H1 (cell line): Measurements from ENCODE around the gene SH2B2. TPM values are rescaled to one million over a fixed set of nuclear protein-coding genes. Genes with fewer than 3 reads are reported as not detected.

ENCODE experiments used
- CTCF ChIA-PET: fragments of 300-600 bp; sonication (Branson Sonifier 250); formaldehyde crosslinking; loops from one replicate; lab custom pipeline; 2021; ENCODE audit not compliant: partially characterized antibody; lab: Charles Lee
- POLR2A ChIA-PET: fragments of 300-600 bp; sonication (Branson Sonifier 250); formaldehyde crosslinking; loops from one replicate; lab custom pipeline; 2021; ENCODE audit warnings: inconsistent platforms; ENCODE audit not compliant: partially characterized antibody; lab: Charles Lee
- DNase-seq, 2 experiments: peaks; one replicate each; pipeline versions ENCODE4 v3.0.0 to v3.0.0-alpha.2; 2010 to 2022; ENCODE audit warnings: low spot score in 2 of 2, low read depth in 1 of 2, mixed read lengths in 1 of 2
- FAIRE-seq: peaks from 2 replicates; lab custom pipeline; 2011; peaks lifted over from hg19 to GRCh38; lab: Jason Lieb, UNC
- H2AFZ ChIP-seq: 2 replicates; pipeline ENCODE4 v1.8.1; 2012; ENCODE audit warnings: low read length, inconsistent platforms
- H2AK5ac ChIP-seq: 2 replicates; pipeline ENCODE4 v1.6.1; 2013; ENCODE audit warnings: low read depth, low read length
- H2BK120ac ChIP-seq: replicated peaks from 2 replicates; pipeline ENCODE3; 2013; ENCODE audit warnings: low read depth, low read length, inconsistent platforms
- H2BK12ac ChIP-seq: 2 replicates; pipeline ENCODE4 v1.6.1; 2013; ENCODE audit warnings: low read depth, low read length
- H2BK15ac ChIP-seq: 2 replicates; pipeline ENCODE4 v1.6.1; 2013; ENCODE audit warnings: low read length
- H2BK20ac ChIP-seq: 2 replicates; pipeline ENCODE4 v1.6.1; 2013; ENCODE audit warnings: low read length
- H2BK5ac ChIP-seq: 2 replicates; pipeline ENCODE4 v1.6.1; 2013; ENCODE audit warnings: low read depth, low read length
- H3K14ac ChIP-seq: 2 replicates; pipeline ENCODE4 v1.6.1; 2013; ENCODE audit warnings: inconsistent platforms; ENCODE audit not compliant: insufficient read length
- H3K18ac ChIP-seq: 2 replicates; pipeline ENCODE4 v1.6.1; 2013; ENCODE audit warnings: low read length; ENCODE audit errors: extremely low read depth
- H3K23ac ChIP-seq: 2 replicates; pipeline ENCODE4 v1.6.1; 2013; ENCODE audit warnings: inconsistent platforms; ENCODE audit not compliant: insufficient read length
- H3K23me2 ChIP-seq: 2 replicates; pipeline ENCODE4 v1.6.1; 2013; ENCODE audit warnings: low read depth, low read length
- H3K27ac ChIP-seq: 2 replicates; pipeline ENCODE4 v1.6.1; 2011; ENCODE audit warnings: low read depth, low read length, inconsistent platforms
- H3K27me3 ChIP-seq, 4 experiments: replicated peaks in 1 of 4; 1 replicate in 1 of 4; 2 replicates in 3 of 4; pipeline versions ENCODE4 v1.6.1 to v1.8.1; 2011 to 2013; ENCODE audit warnings: low read length in 3 of 4, mild to moderate bottlenecking in 3 of 4, inconsistent platforms in 2 of 4, mixed read lengths in 2 of 4, moderate library complexity in 1 of 4; ENCODE audit not compliant: control insufficient read depth in 3 of 4, insufficient read depth in 3 of 4; ENCODE audit errors: extremely low read depth in 1 of 4
- H3K36me3 ChIP-seq, 4 experiments: 2 replicates each; pipeline versions ENCODE4 v1.6.1 to v1.8.1; 2011 to 2013; ENCODE audit warnings: mild to moderate bottlenecking in 4 of 4, low read length in 3 of 4, moderate library complexity in 2 of 4, control low read depth in 1 of 4, inconsistent platforms in 1 of 4; ENCODE audit not compliant: insufficient read depth in 4 of 4, control insufficient read depth in 2 of 4
- H3K4ac ChIP-seq: replicated peaks from 2 replicates; pipeline ENCODE3; 2013; ENCODE audit warnings: low read length, low read depth, mixed read lengths, inconsistent platforms; ENCODE audit not compliant: insufficient read length
- H3K4me1 ChIP-seq, 4 experiments: replicated peaks in 1 of 4; 1 replicate in 1 of 4; 2 replicates in 3 of 4; pipeline versions ENCODE4 v1.6.1 to v1.8.1; 2011 to 2013; ENCODE audit warnings: low read length in 3 of 4, inconsistent platforms in 2 of 4, mixed read lengths in 1 of 4; ENCODE audit not compliant: insufficient read depth in 4 of 4, control insufficient read depth in 3 of 4
- H3K4me2 ChIP-seq, 2 experiments: 2 replicates each; pipeline versions ENCODE4 v1.6.1 to v1.8.1; 2011 to 2013; ENCODE audit warnings: low read depth in 2 of 2, low read length in 2 of 2, control low read depth in 1 of 2, inconsistent platforms in 1 of 2, mild to moderate bottlenecking in 1 of 2; ENCODE audit not compliant: insufficient read depth in 1 of 2
- H3K4me3 ChIP-seq, 4 experiments: fragments of 200-600, 300-600 bp in 1 of 4; sonication (generic), shearing (Covaris generic), sonication (Bioruptor Twin) in 1 of 4; 2 replicates each; pipeline versions ENCODE4 v1.5.1 to v1.8.1; 2011 to 2016; ENCODE audit warnings: low read length in 4 of 4, low read depth in 3 of 4, control low read depth in 2 of 4, inconsistent platforms in 2 of 4, mild to moderate bottlenecking in 2 of 4, mixed read lengths in 1 of 4, moderate library complexity in 1 of 4; ENCODE audit not compliant: insufficient read depth in 2 of 4; ENCODE audit errors: extremely low read depth in 1 of 4
- H3K56ac ChIP-seq: replicated peaks from 2 replicates; pipeline ENCODE3; 2013; ENCODE audit warnings: low read depth, mild to moderate bottlenecking, mixed read lengths, low read length, inconsistent platforms; ENCODE audit not compliant: insufficient read length
- H3K79me1 ChIP-seq: 2 replicates; pipeline ENCODE4 v1.6.1; 2013; ENCODE audit warnings: low read depth, low read length, control low read depth
- H3K79me2 ChIP-seq, 2 experiments: 2 replicates each; pipeline versions ENCODE4 v1.6.1 to v1.8.1; 2012 to 2013; ENCODE audit warnings: low read length in 2 of 2, mild to moderate bottlenecking in 2 of 2, inconsistent platforms in 1 of 2; ENCODE audit not compliant: insufficient read depth in 2 of 2, control insufficient read depth in 1 of 2
- H3K9ac ChIP-seq, 4 experiments: replicated peaks in 1 of 4; 1 replicate in 1 of 4; 2 replicates in 3 of 4; pipeline versions ENCODE4 v1.6.1 to v1.8.1; 2011 to 2013; ENCODE audit warnings: low read depth in 3 of 4, low read length in 3 of 4, control low read depth in 2 of 4, mild to moderate bottlenecking in 2 of 4, moderate library complexity in 2 of 4, inconsistent platforms in 1 of 4; ENCODE audit errors: extremely low read depth in 1 of 4
- H3K9me3 ChIP-seq, 2 experiments: 2 replicates each; pipeline versions ENCODE4 v1.6.1 to v1.8.1; 2012 to 2013; ENCODE audit warnings: mild to moderate bottlenecking in 2 of 2, moderate library complexity in 2 of 2, control low read depth in 1 of 2, inconsistent platforms in 1 of 2, low read depth in 1 of 2, low read length in 1 of 2, mixed read lengths in 1 of 2; ENCODE audit not compliant: insufficient read depth in 2 of 2
- H4K20me1 ChIP-seq, 2 experiments: replicated peaks in 1 of 2; 2 replicates each; pipeline versions ENCODE3 to v1.8.1; 2011 to 2013; ENCODE audit warnings: inconsistent platforms in 2 of 2, low read length in 2 of 2, mild to moderate bottlenecking in 1 of 2; ENCODE audit not compliant: insufficient read depth in 2 of 2, control insufficient read depth in 1 of 2
- H4K5ac ChIP-seq: 2 replicates; pipeline ENCODE4 v1.6.1; 2013; ENCODE audit warnings: low read length, low read depth, mixed read lengths, inconsistent platforms; ENCODE audit not compliant: insufficient read length
- H4K8ac ChIP-seq: 2 replicates; pipeline ENCODE4 v1.8.0; 2013; ENCODE audit warnings: mild to moderate bottlenecking, moderate library complexity, low read length, inconsistent platforms; ENCODE audit not compliant: insufficient read depth; ENCODE audit errors: extremely low read depth
- H4K91ac ChIP-seq: replicated peaks from 2 replicates; pipeline ENCODE3; 2013; ENCODE audit warnings: low read length, mixed read lengths, inconsistent platforms; ENCODE audit not compliant: insufficient read length
- BCL11A ChIP-seq, 2 experiments: IDR thresholded peaks; one replicate each; pipeline ENCODE4 v1.6.1; 2011; ENCODE audit warnings: low read depth in 2 of 2, low read length in 2 of 2, mild to moderate bottlenecking in 2 of 2
- CHD1 ChIP-seq: IDR thresholded peaks from 2 replicates; pipeline ENCODE4 v1.6.1; 2012; ENCODE audit warnings: low read depth, low read length, improper control_type of control experiment
- FOSL1 ChIP-seq: IDR thresholded peaks from 2 replicates; pipeline ENCODE4 v1.6.1; 2011; ENCODE audit warnings: mild to moderate bottlenecking, low read depth, low read length, moderate library complexity; ENCODE audit not compliant: insufficient read depth
- GTF2F1 ChIP-seq: IDR thresholded peaks from 2 replicates; pipeline ENCODE4 v1.6.1; 2012; ENCODE audit warnings: low read depth, low read length, improper control_type of control experiment, borderline replicate concordance
- HDAC6 ChIP-seq: IDR thresholded peaks from one replicate; pipeline ENCODE4 v1.7.1; 2012; ENCODE audit warnings: low read depth, mild to moderate bottlenecking, inconsistent platforms, low read length, moderate library complexity
- KDM5A ChIP-seq: fragments of 200-600 bp; IDR thresholded peaks from 2 replicates; pipeline ENCODE4 v1.7.1; 2012; ENCODE audit warnings: mild to moderate bottlenecking, low read length, inconsistent platforms, mixed read lengths
- PHF8 ChIP-seq: fragments of 200-600 bp; sonication (generic); conservative IDR thresholded peaks from 2 replicates; pipeline ENCODE4 v1.7.1; 2012; ENCODE audit warnings: low read depth, mild to moderate bottlenecking, inconsistent platforms, low read length, moderate library complexity
- POLR2A ChIP-seq, 2 experiments: IDR thresholded peaks; 1 replicate in 1 of 2; 2 replicates in 1 of 2; pipeline ENCODE4 v1.6.1; 2011; ENCODE audit warnings: low read depth in 2 of 2, low read length in 2 of 2, mild to moderate bottlenecking in 2 of 2; ENCODE audit errors: control extremely low read depth in 1 of 2
- RAD21 ChIP-seq, 2 experiments: IDR thresholded peaks in 1 of 2; conservative IDR thresholded peaks in 1 of 2; 2 replicates each; pipeline ENCODE4 v1.6.1; 2011; ENCODE audit warnings: low read depth in 2 of 2, low read length in 2 of 2, improper control_type of control experiment in 1 of 2, inconsistent platforms in 1 of 2, mild to moderate bottlenecking in 1 of 2, moderate library complexity in 1 of 2
- ZNF274 ChIP-seq: IDR thresholded peaks from 2 replicates; pipeline ENCODE4 v1.7.0; 2012; ENCODE audit warnings: low read length, borderline replicate concordance; ENCODE audit errors: extremely low read depth
- WGBS, 2 experiments: shearing (Covaris generic) in 1 of 2; methylation state at CpG; one replicate each; pipeline versions ENCODE4 v1.1.6 to v1.1.7; 2013 to 2015; ENCODE audit warnings: low lambda C conversion rate in 2 of 2, mixed read lengths in 2 of 2, inconsistent platforms in 1 of 2, low coverage in 1 of 2, missing lambda C conversion rate in 1 of 2; ENCODE audit not compliant: insufficient replicate concordance in 2 of 2, insufficient coverage in 1 of 2, insufficient read length in 1 of 2; ENCODE audit errors: extremely low coverage in 1 of 2, missing lambda C conversion rate in 1 of 2; 5-methylcytosine and 5-hydroxymethylcytosine counted together
- polyA plus RNA-seq, 7 experiments: library from polyadenylated mRNA; depleted of rRNA in 3 of 7; stranded (reverse) in 5 of 7; unstranded in 2 of 7; fragments of >200 nt in 5 of 7; fragments of 200-250 nt in 2 of 7; gene quantifications; 1 replicate in 5 of 7; 2 replicates in 1 of 7; 4 replicates in 1 of 7; pipeline versions ENCODE4 v1.2.1 to v1.2.3, GENCODE V29; 2011 to 2013; ENCODE audit warnings: missing spikeins in 2 of 7, mixed read lengths in 2 of 7
- total RNA-seq: library from RNA; stranded (reverse); fragmentation: NEBNext Ultra II Directional; extraction: Animal tissue kit (Norgen Biotek cat#: 25700); gene quantifications from 2 replicates; pipeline ENCODE4 v1.2.1, GENCODE V29; 2021

Gene SH2B2
- total and polyA plus RNA-seq, 2 of the 8 experiments (the other 6 are each of a cell fraction or from before 2014, with no cell fraction given): 11.5 to 18.7 TPM

GRCh38 chr7:102255501-102255900 lies 31.2 kb upstream of the SH2B2 start:
- TF ChIP-seq ZNF274 (no peak), FOSL1 (no peak), KDM5A (no peak), RAD21 (IDR thresholded peaks at IDR 0.05 in 1 of 2, conservative IDR thresholded peaks at IDR 0.05 in 1 of 2; ENCODE audit: low read depth in 2 of 2, low read length in 2 of 2) (no peak), GTF2F1 (no peak), PHF8 (no peak), BCL11A (IDR thresholded peaks at IDR 0.05; ENCODE audit: low read depth in 2 of 2, low read length in 2 of 2) (no peak), HDAC6 (no peak), CHD1 (no peak), POLR2A (IDR thresholded peaks at IDR 0.05; ENCODE audit: control extremely low read depth in 1 of 2, low read depth in 2 of 2, low read length in 2 of 2) (no peak)
- H2BK20ac ChIP-seq: no peak overlapping the region
- H2AFZ ChIP-seq: no peak overlapping the region
- H3K14ac ChIP-seq: no peak overlapping the region
- no peak overlapping the region for H2AK5ac ChIP-seq
- H3K9ac ChIP-seq: no peak overlapping the region
- no peaks in the 10 kb centered on the region for H3K79me1 ChIP-seq
- no peak overlapping the region for H3K18ac ChIP-seq
- no peaks in the 10 kb centered on the region for H3K27me3 ChIP-seq
- H3K4ac ChIP-seq: no peak overlapping the region
- WGBS, 2 experiments: 90% methylated on average over 7 of the region's 7 CpGs; no CpG with 5 or more reads in 1 of the 2 experiments
- H4K20me1 ChIP-seq: no peaks in the 10 kb centered on the region
- H3K4me2 ChIP-seq: no peak overlapping the region
- no peak for FAIRE-seq
- no peaks in the 10 kb centered on the region for H3K36me3 ChIP-seq
- H2BK120ac ChIP-seq: no peak overlapping the region
- no peak overlapping the region for H4K5ac ChIP-seq
- H3K4me3 ChIP-seq: no peak overlapping the region
- no peak overlapping the region for H4K8ac ChIP-seq
- H3K23ac ChIP-seq: no peak overlapping the region
- no peaks in the 10 kb centered on the region for H3K23me2 ChIP-seq
- no peak overlapping the region for H2BK5ac ChIP-seq
- H3K79me2 ChIP-seq: no peaks in the 10 kb centered on the region
- H2BK12ac ChIP-seq: no peak overlapping the region
- H4K91ac ChIP-seq: no peak overlapping the region
- H3K56ac ChIP-seq: no peak overlapping the region
- no peak overlapping the region for H2BK15ac ChIP-seq
- H3K27ac ChIP-seq: no peak overlapping the region
- no peaks in the 10 kb centered on the region for H3K9me3 ChIP-seq
- ChIA-PET CTCF (interaction anchor here (0.6 kb wide), 1 partner anchor 88 kb away, joined by 3 read pairs; no protein-coding TSS in a partner anchor), POLR2A (no interaction called here)
- H3K4me1 ChIP-seq: peaks cover 0 to 5% (median 0%) of the 10 kb centered on the region in 4 experiments; a peak in 3 of 7 replicates
- DNase-seq: no peak
